ENCODE results near the gene ITGA11.

- TF ChIP-seq EZH2 (IDR thresholded peaks at IDR 0.05; ENCODE audit: borderline replicate concordance, low read length) (no peak), CTCF (IDR thresholded peaks at IDR 0.05; ENCODE audit: low read length) (no peak)
These were observed 145.7 kb downstream of the ITGA11 start for GRCh38 chr15:68286256-68286655.

Data from OCI-LY1 (cell line).